ENCODE results near the gene BCL2L15. TPM values are rescaled to one million over a fixed set of nuclear protein-coding genes. Genes with fewer than 3 reads are reported as not detected.

The BCL2L15 gene
- total and polyA plus RNA-seq, 2 of the 13 experiments (the other 11 are each of a cell fraction or from before 2014, with no cell fraction given), result 0.03 to 0.27 TPM

- TF ChIP-seq AKNA (CRISPR knock-in tag; IDR thresholded peaks at IDR 0.05; ENCODE audit: borderline replicate concordance) (no peak; the same call in 1 of the 2 replicates), ZNF335 (CRISPR knock-in tag; IDR thresholded peaks at IDR 0.05) (peak; percentile 63; the same call in 1 of the 2 replicates), ZSCAN29 (CRISPR knock-in tag; conservative IDR thresholded peaks at IDR 0.05) (peak; percentile 87), THYN1 (CRISPR knock-in tag; IDR thresholded peaks at IDR 0.05; ENCODE audit: borderline replicate concordance, low read depth) (no peak), ARID3A (IDR thresholded peaks at IDR 0.05; ENCODE audit: low read depth, low read length) (peak; percentile 52; the same call in 1 of the 2 replicates), CHCHD3 (CRISPR knock-in tag; IDR thresholded peaks at IDR 0.05) (0 out of 2 replicates have a peak, but pooled peaks have one; percentile 61), E2F5 (CRISPR knock-in tag; conservative IDR thresholded peaks at IDR 0.05) (no peak), TRIM22 (IDR thresholded peaks at IDR 0.05) (no peak), ZBTB10 (CRISPR knock-in tag; IDR thresholded peaks at IDR 0.05; ENCODE audit: borderline replicate concordance) (peak; percentile 9; the same call in 1 of the 2 replicates)
These were observed 41.8 kb upstream of the BCL2L15 start, which contains the start of gene HIPK1 (continued) for GRCh38 chr1:113928941-113929749.

Data from HepG2 (cell line).